ENCODE data around the gene PEX11G.

Gene PEX11G

DNA sequence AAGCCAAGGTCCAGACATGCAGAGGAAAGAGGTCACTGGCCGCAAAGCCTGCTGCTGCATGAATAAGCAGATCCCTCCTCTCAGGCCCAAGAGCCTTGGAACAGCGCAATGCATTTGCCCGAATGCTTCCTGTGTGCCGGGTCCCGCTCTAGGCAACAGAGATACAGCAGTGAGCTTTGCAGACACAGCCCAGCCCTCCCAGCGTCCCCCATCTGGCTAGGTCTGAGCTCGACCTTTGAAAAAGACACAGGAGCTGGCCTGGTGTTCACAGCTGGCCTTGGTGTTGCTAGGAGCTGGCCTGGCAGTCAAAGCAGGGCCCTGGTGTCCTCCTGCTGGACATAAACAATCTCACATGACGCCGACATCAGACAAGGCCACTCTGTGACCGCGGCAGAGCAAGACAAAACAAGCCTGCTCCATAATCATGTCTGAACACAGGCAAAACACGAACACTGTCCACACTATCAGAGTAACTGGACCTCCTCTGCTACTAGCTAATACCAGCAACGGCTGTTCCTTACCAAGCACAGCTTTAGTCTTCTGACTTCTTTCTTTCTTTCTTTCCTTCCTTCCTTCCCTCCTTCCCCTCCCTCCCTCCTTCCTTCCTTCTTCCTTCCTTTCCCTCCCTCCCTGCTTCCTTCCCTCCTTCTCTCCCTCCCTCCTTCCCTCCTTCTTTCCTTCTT is 5.7 kb upstream of the PEX11G start:
- DNase-seq (ENCODE audit: low read depth in 2 of 2), result no peak

DNA sequence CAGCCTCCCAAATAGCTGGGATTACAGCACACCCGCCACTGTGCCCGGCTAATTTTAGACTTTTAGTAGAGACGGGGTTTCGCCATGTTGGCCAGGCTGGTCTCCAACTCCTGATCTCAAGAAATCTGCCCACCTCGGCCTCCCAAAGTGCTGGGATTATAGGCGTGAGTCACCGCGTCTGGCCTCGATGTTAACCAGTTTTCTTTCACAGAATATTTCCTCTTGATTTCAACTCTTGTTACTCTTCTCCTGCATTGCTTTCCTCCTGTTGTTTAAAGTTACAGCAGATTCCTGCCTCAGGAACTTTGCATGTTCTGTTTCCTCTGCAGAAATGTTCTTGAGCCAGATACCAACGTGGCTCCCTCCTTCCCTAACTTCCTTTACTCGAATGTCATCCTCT is 3.7 kb upstream of the PEX11G start:
- no peak for DNase-seq (ENCODE audit: low read depth in 2 of 2)

DNA sequence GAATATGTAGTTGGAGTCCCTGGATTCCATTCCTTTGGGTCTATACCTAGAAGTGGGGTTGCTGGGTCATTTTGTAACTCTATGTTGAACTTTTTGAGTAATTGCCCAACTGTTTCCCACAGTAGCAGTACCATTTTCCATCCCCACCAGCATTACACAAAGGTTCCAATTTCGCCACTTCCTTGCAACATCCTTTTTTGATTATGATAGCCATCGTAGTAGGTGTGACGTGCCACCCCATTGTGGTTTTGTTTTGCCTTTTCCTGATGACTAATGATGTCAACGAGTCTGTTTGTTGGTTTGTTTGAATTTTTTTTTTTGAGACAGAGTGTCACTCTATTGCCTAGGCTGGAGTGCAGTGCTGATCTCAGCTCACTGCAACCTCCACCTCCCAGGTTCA is 3.3 kb upstream of the PEX11G start:
- no peak for DNase-seq (ENCODE audit: low read depth in 2 of 2)

DNA sequence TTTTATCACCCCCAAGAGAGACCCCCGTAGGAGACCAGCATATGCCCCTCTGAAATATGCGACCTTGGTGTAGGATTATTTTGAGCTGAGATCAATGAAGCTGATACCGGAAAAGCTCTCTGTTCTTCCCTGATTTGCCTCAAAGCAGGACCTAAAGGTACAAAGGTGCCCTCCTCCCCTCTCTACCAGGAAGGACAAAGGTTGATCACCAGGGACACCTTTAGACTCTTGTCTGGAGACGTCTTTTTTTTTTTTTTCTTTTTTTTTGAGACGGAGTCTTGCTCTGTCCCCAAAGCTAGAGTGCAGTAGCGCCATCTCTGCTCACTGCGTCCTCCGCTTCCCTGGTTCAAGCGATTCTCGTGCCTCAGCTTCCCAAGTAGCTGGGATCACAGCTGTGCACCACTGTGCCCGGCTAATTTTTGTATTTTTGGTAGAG is 792 bp upstream of the PEX11G start:
- DNase-seq (ENCODE audit: low read depth in 2 of 2), result no peak

DNA sequence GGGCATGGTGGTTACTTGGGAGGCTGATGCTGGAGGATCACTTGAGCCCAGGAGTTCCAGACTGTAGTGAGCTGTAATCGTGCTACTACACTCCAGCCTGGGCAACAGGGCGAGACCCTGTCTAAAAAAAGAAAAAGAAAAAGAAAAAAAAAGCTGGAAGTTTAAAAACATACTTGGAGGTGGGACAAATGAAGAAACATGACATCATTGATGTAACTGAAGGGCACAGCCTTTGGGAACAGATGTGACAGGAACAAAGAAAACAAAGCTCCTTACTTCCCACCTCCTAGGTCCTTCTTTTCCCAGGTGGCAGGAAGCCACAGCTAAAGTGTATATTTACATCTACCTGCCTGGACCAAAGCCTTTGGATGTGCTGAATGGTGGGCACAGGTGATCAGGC is 1.9 kb downstream of the PEX11G start:
- DNase-seq (ENCODE audit: low read depth in 2 of 2), result no peak

DNA sequence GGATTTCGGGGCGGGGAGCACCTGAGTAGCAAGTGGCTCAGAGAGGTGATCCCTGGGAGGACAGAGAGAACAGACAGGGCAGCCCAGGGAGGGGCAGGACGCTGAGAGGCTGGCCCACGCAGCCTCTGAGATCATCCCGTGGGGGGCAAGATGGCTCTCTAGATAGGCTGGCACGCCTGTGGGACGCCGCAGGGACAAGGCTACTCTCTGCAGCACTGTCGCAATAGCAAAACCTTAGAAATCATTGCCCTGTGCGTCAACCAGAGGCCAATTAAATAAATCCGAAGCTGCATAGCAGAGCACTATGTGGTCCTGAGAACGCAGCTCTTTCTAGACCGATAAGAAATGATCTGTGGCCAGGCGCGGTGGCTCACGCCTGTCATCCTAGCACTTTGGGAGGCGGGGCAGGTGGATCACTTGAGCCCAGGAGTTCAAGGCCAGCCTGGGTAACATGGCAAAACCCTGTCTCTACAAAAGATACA is 5.1 kb downstream of the PEX11G start:
- no peak for DNase-seq (ENCODE audit: low read depth in 2 of 2)

DNA sequence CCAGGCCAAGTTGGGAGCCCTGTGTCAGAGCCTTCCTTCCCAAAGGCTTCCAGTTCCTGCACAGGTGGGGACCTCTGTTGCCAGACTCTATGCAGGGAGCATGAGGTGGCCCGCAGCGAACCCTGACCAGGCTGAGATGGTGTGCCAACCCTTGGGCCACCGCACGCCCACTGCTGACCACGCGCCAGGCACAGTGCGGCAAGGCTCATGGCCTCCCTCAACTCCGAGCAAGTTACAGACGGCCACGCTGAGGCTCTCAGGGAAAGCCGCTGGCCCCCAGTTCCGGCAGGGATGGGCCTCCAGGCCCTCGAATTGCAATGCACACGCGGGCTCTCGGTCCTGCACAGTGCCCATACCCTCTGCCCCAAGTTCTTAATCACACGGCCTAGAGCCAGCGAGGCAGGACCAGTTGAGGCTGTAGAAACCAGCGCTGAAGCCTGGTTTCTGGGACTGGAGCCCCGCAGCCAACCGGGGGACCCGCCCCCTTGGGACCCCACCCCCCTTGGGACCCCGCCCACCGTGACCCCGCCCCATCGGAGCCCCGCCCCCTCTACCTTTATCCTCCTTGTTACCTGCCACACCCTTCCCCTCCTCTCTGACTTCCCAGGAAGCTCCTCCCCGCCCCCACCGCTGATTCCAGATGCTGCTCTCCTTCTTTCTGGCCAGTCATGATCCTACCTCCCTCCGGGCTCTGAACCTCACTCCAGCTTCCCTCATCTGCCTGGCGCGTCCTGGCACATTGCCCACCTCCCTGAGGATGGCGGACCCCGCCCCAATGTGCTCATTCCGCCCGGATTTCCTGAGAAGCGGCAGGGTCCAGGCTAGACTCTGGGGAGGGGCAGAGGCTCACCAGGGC is 6.0 kb downstream of the PEX11G start:
- DNase-seq (ENCODE audit: low read depth in 2 of 2), result no peak

DNA sequence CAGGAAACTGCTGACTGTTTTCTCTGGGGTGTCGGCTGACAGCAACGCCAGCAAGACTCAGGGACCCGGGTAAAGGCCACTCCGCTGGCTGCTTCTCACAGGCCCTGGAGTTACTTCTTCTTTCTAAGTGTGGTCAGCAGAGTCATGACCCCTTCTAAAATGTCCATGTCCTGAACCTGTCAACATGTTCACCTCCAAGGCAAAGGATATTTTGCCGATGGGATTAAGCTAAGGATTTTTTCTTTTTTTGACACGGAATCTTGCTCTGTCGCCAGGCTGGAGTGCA is 7.9 kb downstream of the PEX11G start:
- no peak for DNase-seq (ENCODE audit: low read depth in 2 of 2)

DNA sequence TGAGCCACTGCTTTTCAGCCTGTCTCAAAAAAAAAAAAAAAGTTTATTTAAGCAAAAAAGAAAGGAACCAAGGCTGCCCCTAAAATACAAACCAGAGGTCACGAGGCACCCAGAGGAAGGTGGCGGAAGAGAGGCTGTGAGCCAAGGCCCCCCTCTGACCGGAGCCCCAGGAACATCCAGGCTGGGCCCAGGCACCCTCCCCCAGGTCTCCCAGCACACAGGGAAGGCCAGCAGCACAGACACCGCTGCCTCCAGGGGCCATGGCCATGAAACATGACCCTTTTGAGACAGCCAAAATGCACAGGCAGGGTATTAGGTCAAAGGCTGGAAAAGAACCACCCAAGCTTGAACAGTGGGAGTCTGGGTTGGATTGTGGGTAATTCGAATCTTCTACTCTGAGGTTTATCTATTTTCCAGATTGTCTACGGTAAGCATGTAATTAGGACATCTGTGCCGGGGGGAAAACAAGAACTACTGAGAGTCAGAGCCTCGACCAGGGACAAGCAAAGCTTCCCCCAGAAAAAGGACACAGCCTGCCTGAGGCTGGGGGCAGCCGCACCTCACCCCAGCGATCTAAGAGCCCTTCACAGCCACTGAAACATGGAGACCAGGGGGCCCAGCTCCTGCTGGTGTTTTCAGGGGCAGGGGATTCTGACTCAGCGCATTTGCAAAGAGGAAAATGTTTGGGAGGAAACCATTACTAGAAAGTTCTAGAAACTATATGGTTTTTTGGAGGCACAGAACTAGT is 8.4 kb downstream of the PEX11G start:
- DNase-seq (ENCODE audit: low read depth in 2 of 2), result no peak

DNA sequence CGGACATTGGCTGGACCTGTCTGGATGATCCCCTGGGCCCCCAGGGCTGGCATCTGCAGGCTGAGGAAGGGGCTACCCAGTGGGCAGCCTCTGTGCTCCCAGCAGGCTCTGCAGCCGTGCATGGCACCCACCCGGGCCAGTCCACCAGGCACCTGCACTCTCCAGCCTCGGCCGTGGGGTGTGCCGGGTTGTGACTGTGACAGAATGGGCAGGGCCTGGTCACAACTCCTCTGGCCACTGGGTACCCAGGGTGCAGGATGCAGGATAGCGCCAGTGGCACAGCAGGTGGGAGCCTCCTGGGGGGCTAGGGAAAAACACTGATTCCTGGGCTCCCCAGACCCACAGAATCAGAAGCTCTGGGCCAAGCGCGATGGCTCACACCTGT is 10.0 kb downstream of the PEX11G start:
- DNase-seq (ENCODE audit: low read depth in 2 of 2), result no peak

DNA sequence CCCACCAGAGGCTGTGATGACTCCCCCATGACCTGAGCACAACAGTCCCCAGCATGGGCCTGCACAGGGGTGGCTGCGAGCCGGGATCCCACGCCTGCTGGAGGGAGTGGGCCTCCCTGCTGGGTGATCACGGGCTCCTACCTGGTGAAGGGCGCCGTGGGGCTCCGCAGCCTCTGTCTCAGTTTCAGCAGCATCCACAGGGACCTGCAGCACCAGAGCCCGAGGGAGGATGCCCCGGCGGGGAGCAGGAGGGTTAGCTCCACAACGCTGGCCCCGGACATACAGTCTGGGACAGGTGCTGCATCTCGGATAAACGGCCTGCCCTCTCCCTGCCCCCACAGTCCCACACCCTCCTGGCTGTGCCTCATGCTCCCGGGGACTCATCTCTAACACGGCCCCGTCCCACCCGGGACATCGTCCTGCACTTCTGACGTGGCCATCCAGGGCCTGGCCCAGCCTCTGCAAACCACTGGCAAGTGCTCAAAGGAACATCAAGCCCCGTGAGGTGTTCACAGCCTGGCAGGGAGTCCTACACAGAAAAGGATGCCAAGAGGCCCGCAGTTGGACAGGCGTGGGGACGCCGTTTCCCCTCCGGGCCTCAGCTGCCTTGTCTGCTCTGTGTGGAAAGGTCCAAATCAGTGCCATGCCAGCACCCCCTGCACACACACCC is 10.5 kb downstream of the PEX11G start:
- DNase-seq (ENCODE audit: low read depth in 2 of 2), result no peak

DNA sequence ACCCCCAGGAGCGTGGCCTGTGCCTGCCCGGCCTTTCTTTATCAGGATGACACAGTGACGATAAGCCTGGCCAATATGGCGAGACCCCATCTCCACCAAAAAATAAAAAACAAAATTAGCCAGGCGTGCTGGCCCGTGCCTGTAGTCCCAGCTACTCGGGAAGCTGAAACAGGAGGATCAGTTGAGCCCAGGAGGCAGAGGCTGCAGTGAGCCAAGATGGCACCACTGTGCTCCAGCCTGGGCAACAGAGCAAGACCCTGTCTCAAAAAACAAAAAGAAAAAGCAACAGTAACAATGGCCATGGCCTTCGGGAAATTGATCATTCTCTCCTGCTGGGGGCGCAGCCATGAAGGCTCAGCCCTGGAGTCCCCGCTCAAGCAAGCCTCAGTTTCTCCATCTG is 11.1 kb downstream of the PEX11G start:
- DNase-seq (ENCODE audit: low read depth in 2 of 2), result no peak

DNA sequence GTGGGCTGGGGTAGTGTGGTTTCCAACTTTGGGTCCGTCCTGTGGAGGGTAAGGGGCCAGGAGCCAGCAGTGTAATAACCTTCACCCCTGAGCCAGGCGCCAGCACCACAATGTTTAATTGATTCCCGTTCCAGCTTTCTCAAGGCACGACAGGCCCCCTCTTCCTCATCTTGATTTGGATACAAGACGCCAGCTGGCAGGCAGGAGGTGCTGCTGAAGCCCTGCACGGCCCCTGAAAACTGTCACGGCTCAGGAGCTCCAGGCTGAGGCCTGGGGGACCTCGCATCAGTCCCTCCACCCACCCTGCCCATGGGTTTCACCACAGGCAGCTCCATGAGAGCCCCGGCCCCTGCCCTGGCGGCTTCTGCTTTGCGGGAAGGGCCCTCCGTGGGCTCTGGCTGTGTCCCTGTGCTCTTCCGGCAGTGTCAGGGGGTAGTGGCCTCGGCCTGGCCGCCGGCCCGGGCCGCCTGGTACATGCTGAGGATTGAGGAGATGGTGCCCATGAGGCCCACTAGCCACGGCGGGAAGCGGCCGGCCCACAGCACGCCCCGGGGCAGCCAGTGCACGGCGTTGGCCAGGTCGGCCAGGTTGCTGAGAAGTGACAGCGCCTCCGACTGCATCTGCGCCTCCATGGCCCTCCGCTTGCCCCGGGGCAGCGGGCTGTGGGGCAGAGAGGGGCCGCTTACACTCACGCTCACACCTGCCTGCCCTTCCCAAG is 11.9 kb downstream of the PEX11G start:
- no peak for DNase-seq (ENCODE audit: low read depth in 2 of 2)

DNA sequence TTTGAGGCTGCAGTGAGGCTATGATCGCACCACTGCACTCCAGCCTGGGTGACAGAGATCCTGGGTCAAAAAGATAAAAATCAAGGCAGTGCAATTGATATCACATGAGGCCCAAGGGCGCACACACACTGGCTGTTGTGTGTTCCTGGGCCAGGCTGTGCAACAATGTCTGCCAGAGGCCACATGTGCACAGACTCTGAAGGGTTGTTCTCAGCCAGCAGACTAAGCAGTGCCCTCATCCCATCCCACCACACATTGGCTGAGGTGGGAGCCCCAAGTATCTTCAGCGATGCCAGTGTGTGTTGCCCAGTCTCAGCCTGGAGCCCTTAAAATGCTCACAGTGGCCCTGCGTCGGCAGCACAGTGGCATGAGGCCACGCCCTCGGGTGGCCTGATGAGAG is 12.6 kb downstream of the PEX11G start:
- no peak for DNase-seq (ENCODE audit: low read depth in 2 of 2)

DNA sequence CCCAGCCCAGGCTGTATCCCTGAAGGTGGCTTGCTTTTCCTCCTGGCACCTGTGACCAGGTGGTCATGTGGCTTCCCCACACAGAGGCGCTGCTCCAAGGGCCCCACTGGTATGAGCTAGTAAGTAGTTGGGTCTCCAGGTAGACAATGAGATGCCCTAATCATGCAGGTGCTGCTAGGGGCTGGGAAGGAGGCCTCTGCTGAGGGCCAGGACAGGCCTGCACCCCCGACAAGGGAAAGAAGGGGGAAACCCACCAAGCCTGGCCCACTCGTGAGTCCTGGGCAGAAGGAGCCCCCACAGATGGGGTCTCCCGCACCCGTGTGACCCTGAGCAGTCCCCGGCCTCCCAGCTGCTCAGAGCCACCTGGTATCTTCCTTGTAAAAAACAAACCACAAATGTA is 13.2 kb downstream of the PEX11G start:
- no peak for DNase-seq (ENCODE audit: low read depth in 2 of 2)

DNA sequence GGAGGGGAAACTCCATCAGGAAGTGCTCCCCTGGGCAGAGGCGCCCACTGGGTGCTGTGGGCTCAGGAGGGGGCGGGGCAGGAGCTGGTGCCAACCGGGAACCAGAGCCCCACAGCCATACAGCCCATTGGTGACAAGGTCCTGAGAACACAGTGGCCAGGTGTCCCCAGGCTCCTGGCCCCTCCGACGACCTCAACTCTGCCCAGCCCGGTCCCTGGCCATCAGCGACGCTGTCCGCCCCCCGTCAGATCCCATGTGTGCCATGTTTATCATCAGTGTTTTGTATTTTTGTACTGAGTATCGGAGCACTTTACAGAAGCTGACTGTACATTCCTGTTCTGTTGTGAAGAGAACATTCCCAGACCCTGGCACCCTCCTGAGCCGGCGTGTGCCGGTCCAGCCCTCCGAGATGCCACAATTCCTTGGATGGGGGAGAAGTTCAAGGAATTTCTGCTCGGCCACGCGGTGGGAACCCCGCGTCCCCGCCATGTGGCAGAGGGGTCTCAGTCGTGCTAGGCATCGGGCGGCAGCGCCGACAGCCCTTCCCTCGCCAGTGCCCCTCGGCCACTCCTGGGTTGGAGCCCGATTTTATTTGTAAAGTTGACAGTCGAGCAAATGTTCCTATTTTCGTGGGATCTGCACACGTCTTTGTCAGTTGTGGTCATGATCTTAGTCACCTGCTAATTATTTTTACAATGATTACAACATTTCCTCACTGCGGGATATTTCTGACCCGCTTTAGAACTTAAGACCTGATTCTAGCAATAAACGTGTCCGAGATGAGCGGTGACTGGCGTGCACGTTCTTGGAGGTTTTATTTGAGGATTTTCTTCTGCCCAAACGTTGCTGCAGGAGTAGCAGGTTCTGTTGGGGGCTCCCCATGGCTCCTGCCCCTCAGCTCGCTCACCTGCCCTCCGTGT is 16.9 kb downstream of the PEX11G start:
- DNase-seq (ENCODE audit: low read depth in 2 of 2), result no peak

DNA sequence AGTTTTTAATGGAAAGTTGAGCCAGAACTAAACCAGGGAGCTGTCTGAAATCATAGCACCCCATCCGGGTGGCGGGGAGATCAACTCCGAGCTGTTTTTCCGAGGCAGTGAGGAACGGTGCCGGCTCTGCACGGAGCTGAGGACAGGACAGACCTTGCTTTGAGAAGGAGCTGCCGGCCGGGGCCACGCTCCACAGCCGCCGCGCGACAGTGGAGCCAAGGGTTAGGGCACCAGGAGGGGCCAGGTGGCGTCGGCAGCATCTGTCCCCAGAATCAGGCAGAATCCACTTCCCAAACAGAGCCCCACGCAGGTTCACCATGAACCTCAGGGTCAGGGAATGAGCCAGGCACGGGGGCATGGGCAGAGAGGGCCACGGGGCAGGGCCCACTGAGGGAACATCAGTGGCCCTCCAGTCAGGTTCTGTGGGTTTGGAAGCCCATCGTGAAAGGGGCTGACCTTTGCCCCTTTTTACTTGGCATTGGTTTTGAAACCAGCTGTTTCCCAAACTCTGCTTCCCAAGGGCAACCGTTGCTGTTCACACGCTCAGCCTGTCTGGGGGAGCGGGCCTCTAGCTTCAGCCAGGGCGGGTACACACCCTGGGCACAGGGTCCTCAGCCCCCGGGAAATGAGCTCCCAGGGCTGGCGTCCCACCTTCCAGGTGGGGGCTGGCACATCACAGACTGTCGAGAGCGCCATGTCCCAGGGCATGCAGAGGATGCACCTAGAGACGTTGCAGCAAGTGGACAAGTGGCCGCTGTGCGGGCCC is 18.1 kb downstream of the PEX11G start:
- no peak for DNase-seq (ENCODE audit: low read depth in 2 of 2)

DNA sequence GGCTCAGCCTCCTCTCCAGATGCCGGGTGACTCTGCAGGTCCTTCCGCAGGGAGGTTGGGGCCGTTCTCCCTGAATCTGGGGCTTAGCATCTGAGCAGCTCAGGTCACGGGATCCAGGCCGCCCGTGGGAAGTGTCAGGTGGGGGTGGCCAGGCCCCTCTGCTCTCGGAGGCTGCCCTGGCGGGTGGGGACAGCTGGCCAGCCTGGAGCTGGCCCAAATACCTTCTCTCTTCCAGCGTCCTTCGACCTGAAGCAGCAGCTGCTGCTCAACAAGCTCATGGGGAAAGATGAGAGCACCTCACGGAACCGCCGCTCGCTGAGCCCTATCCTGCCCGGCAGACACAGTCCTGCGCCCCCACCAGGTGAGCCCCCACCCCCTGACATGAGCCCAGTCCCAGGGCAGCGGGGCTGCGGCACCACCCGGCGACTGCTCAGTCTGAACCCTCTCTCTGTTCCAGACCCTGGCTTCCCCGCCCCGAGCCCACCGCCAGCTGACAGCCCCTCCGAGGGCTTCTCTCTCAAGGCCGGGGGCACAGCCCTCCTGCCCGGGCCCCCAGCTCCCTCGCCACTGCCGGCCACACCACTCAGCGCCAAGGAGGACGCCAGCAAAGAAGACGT is 19.1 kb downstream of the PEX11G start:
- no peak for DNase-seq (ENCODE audit: low read depth in 2 of 2)

DNA sequence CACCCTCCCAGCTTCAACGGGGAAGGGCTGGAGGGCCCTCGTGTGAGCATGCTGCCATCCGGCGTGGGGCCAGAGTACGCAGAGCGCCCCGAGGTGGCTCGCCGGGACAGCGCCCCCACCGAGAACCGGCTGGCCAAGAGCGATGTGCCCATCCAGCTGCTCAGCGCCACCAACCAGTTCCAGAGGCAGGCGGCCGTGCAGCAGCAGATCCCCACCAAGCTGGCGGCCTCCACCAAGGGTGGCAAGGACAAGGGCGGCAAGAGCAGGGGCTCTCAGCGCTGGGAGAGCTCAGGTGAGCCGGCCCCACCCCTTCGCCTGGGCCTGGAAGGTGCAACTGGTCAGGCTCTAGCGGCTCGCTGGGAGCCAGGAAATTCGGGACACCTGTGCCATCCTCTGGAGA is 20.0 kb downstream of the PEX11G start:
- DNase-seq (ENCODE audit: low read depth in 2 of 2), result no peak
